K562 (cell line): ENCODE data around the gene HNRNPA2B1. TPM values are rescaled to one million over a fixed set of nuclear protein-coding genes. Genes with fewer than 3 reads are reported as not detected.

ENCODE experiments used
- ATAC-seq: fragments of 200-7000 bp; cut with Tn5 transposase; 3 replicates; pipeline ENCODE4 v1.9.1; 2020; ENCODE audit warnings: moderate library complexity
- BruUV-seq: library from RNA; stranded (reverse); fragments of 400-500 nt; replicated peaks from 2 replicates; lab custom pipeline; 2021; lab: Mats Ljungman, UMichigan
- CTCF ChIA-PET: fragments of 300-600 bp; formaldehyde crosslinking; extraction: SDS; loops from one replicate; lab custom pipeline; 2021; ENCODE audit warnings: low intra/inter-chr PET ratio; lab: Yijun Ruan, JAX
- POLR2A ChIA-PET: fragments of 300-600, 350-650 bp; sonication (Branson Sonifier 250); formaldehyde crosslinking; extraction: SDS; loops from one replicate; lab custom pipeline; 2021; ENCODE audit warnings: antibody characterized with exemption, inconsistent platforms; lab: Yijun Ruan, JAX
- DNase-seq, 4 experiments: peaks; one replicate each; pipeline versions ENCODE4 v3.0.0 to v3.0.0-alpha.2; 2011 to 2018; ENCODE audit warnings: low spot score in 3 of 4, mixed read lengths in 3 of 4; ENCODE audit errors: extremely low read depth in 1 of 4
- FAIRE-seq: peaks from 2 replicates; lab custom pipeline; 2011; peaks lifted over from hg19 to GRCh38; lab: Jason Lieb, UNC
- H2AFZ ChIP-seq: 2 replicates; pipeline ENCODE4 v1.6.0; 2011; ENCODE audit warnings: low read depth, low read length, control low read depth, inconsistent platforms
- H3K27ac ChIP-seq: fragments of 200-600 bp; 3 replicates; pipeline ENCODE4 v1.8.0; 2011; ENCODE audit warnings: low read depth, mild to moderate bottlenecking, control low read depth, inconsistent platforms, low read length, moderate library complexity, mixed read lengths; ENCODE audit errors: extremely low read depth
- H3K27me3 ChIP-seq, 2 experiments: fragments of 300-600 bp in 1 of 2; 2 replicates in 1 of 2; 3 replicates in 1 of 2; pipeline versions ENCODE4 v1.6.0 to v1.8.0; 2011; ENCODE audit warnings: inconsistent platforms in 2 of 2, low read length in 2 of 2, mild to moderate bottlenecking in 1 of 2, mixed read lengths in 1 of 2, moderate library complexity in 1 of 2; ENCODE audit not compliant: control insufficient read depth in 2 of 2, insufficient read depth in 2 of 2
- H3K36me3 ChIP-seq: fragments of 300-600 bp; 3 replicates; pipeline ENCODE4 v1.8.0; 2011; ENCODE audit warnings: mild to moderate bottlenecking, low read length, inconsistent platforms; ENCODE audit not compliant: control insufficient read depth, insufficient read depth
- H3K4me1 ChIP-seq, 2 experiments: fragments of 200-600 bp in 1 of 2; replicated peaks in 1 of 2; 2 replicates in 1 of 2; 3 replicates in 1 of 2; pipeline versions ENCODE4 v1.5.1 to v1.8.0; 2011; ENCODE audit warnings: inconsistent platforms in 2 of 2, low read length in 2 of 2, mild to moderate bottlenecking in 1 of 2, mixed read lengths in 1 of 2, moderate library complexity in 1 of 2; ENCODE audit not compliant: control insufficient read depth in 2 of 2, insufficient read depth in 2 of 2
- H3K4me2 ChIP-seq: 2 replicates; pipeline ENCODE4 v1.6.1; 2011; ENCODE audit warnings: low read length, control low read depth, inconsistent platforms, mixed read lengths; ENCODE audit not compliant: insufficient read depth
- H3K4me3 ChIP-seq: fragments of 200-600 bp; sonication (generic), shearing (Covaris generic); 2 replicates; pipeline ENCODE4 v1.5.1; 2016; ENCODE audit warnings: control low read depth, inconsistent platforms
- H3K79me2 ChIP-seq: fragments of 200-600 bp; 3 replicates; pipeline ENCODE4 v1.8.0; 2011; ENCODE audit warnings: low read length, inconsistent platforms; ENCODE audit not compliant: control insufficient read depth, insufficient read depth
- H3K9ac ChIP-seq, 2 experiments: 2 replicates each; pipeline versions ENCODE4 v1.6.0 to v1.6.1; 2011; ENCODE audit warnings: low read depth in 2 of 2, low read length in 2 of 2, control low read depth in 1 of 2, inconsistent platforms in 1 of 2, mild to moderate bottlenecking in 1 of 2, mixed read lengths in 1 of 2; ENCODE audit not compliant: insufficient read depth in 1 of 2
- H3K9me1 ChIP-seq: one replicate; pipeline ENCODE4 v1.6.0; 2011; ENCODE audit warnings: inconsistent platforms, mild to moderate bottlenecking, low read length, moderate library complexity; ENCODE audit not compliant: control insufficient read depth, insufficient read depth
- H3K9me3 ChIP-seq: replicated peaks from 2 replicates; pipeline ENCODE4 v1.5.1; 2011; ENCODE audit warnings: low read depth, low read length, inconsistent platforms; ENCODE audit not compliant: control insufficient read depth, insufficient read depth
- H4K20me1 ChIP-seq: replicated peaks from 2 replicates; pipeline ENCODE4 v1.6.1; 2011; ENCODE audit warnings: low read length, inconsistent platforms, mixed read lengths; ENCODE audit not compliant: control insufficient read depth, insufficient read depth
- BACH1 ChIP-seq: fragments of 200-800 bp; sonication (Bioruptor generic); IDR thresholded peaks from 2 replicates; pipeline ENCODE4 v1.6.1; 2016; ENCODE audit warnings: missing genetic modification characterization, missing compliant biosample characterization
- CREB5 ChIP-seq: fragments of 250-450 bp; sonication (Bioruptor Pico); IDR thresholded peaks from 2 replicates; pipeline ENCODE4 v1.5.0; 2020; ENCODE audit warnings: mild to moderate bottlenecking
- FOXJ3 ChIP-seq: sonication (generic); formaldehyde crosslinking; IDR thresholded peaks from 2 replicates; pipeline ENCODE4 v1.4.0; 2020; ENCODE audit warnings: mild to moderate bottlenecking, missing genetic modification reagents
- HMGN3 ChIP-seq: IDR thresholded peaks from 2 replicates; pipeline ENCODE4 v1.6.1; 2011; ENCODE audit warnings: borderline replicate concordance, low read depth, mild to moderate bottlenecking, mixed read lengths, low read length; ENCODE audit not compliant: insufficient read length; ENCODE audit errors: extremely low read depth
- HSF4 ChIP-seq: fragments of 250-450 bp; sonication (Bioruptor Pico); IDR thresholded peaks from 2 replicates; pipeline ENCODE4 v2.1.2; 2022; ENCODE audit warnings: mild to moderate bottlenecking, moderate library complexity, borderline replicate concordance
- NKRF ChIP-seq: fragments of 450-650 bp; IDR thresholded peaks from 2 replicates; pipeline ENCODE4 v1.6.1; 2016; ENCODE audit warnings: borderline replicate concordance
- POLR2AphosphoS5 ChIP-seq: IDR thresholded peaks from 2 replicates; pipeline ENCODE4 v1.6.1; 2011; ENCODE audit warnings: mild to moderate bottlenecking, low read depth, low read length, moderate library complexity; ENCODE audit not compliant: control insufficient read depth, insufficient read depth
- POLR2G ChIP-seq: fragments of 200-400 bp; formaldehyde crosslinking; IDR thresholded peaks from 2 replicates; pipeline ENCODE4 v1.6.1; 2017; ENCODE audit warnings: low read depth, mild to moderate bottlenecking, antibody characterized with exemption, low read length, moderate library complexity
- POLR3A ChIP-seq: IDR thresholded peaks from 2 replicates; pipeline ENCODE4 v1.6.1; 2011; ENCODE audit warnings: borderline replicate concordance, mild to moderate bottlenecking, moderate library complexity; ENCODE audit not compliant: insufficient read length, insufficient read depth; ENCODE audit errors: extremely low read depth
- RAD21 ChIP-seq, 2 experiments: fragments of 250-450 bp in 1 of 2; fragments of 450-650 bp in 1 of 2; sonication (Bioruptor Pico) in 1 of 2; formaldehyde crosslinking in 1 of 2; IDR thresholded peaks in 1 of 2; conservative IDR thresholded peaks in 1 of 2; 2 replicates each; pipeline versions ENCODE4 v1.4.0 to v1.8.0; 2020 to 2022; ENCODE audit warnings: mild to moderate bottlenecking in 2 of 2, moderate library complexity in 1 of 2
- SRSF3 ChIP-seq: fragments of 200-400 bp; formaldehyde crosslinking; IDR thresholded peaks from 2 replicates; pipeline ENCODE4 v1.6.1; 2016; ENCODE audit warnings: mild to moderate bottlenecking, low read length, moderate library complexity; ENCODE audit not compliant: insufficient read depth
- STAT5A ChIP-seq: IDR thresholded peaks from 2 replicates; pipeline ENCODE4 v1.6.1; 2012; ENCODE audit warnings: low read length, inconsistent platforms, borderline replicate concordance
- ZBTB26 ChIP-seq: fragments of 450-650 bp; formaldehyde crosslinking; IDR thresholded peaks from 2 replicates; pipeline ENCODE4 v1.4.0; 2022; ENCODE audit warnings: missing genetic modification characterization
- ZNF561 ChIP-seq: fragments of 450-650 bp; formaldehyde crosslinking; conservative IDR thresholded peaks from 2 replicates; pipeline ENCODE4 v1.4.0; 2020; ENCODE audit warnings: mild to moderate bottlenecking, moderate library complexity
- WGBS: fragments of 100-300 bp; shearing (Covaris generic); methylation state at CpG from one replicate; pipeline ENCODE4 v1.1.6; 2016; ENCODE audit warnings: low coverage, mixed read lengths; ENCODE audit not compliant: insufficient coverage; ENCODE audit errors: missing lambda C conversion rate; 5-methylcytosine and 5-hydroxymethylcytosine counted together
- in situ Hi-C: fragments of 300-500 bp; cut with MboI; formaldehyde crosslinking; loops from 4 replicates; pipeline ENCODE4 v1.15.0; 2018; ENCODE audit warnings: inconsistent platforms, mixed read lengths
- intact Hi-C: fragments of 100-400 bp; cut with micrococcal nuclease; formaldehyde crosslinking; loops from 2 replicates; pipeline ENCODE4 v1.14.2; 2022
- polyA plus RNA-seq, 8 experiments: library from polyadenylated mRNA; depleted of rRNA in 4 of 8; stranded (reverse) in 5 of 8; unstranded in 3 of 8; fragments of >200 nt; fragmentation: Nextera tagmentation in 2 of 8; fragmentation: Illumina TruSeq in 1 of 8; extraction: Ambion mirVana in 2 of 8; extraction: Trizol in 1 of 8; gene quantifications; 2 replicates each; pipeline versions ENCODE4 v1.2.1 to v1.2.3, GENCODE V29; 2011 to 2014; ENCODE audit warnings: inconsistent platforms in 1 of 8, missing spikeins in 1 of 8
- total RNA-seq, 7 experiments: library from RNA; depleted of rRNA in 6 of 7; stranded (reverse); fragments of >200 nt in 6 of 7; fragmentation: Illumina TruSeq in 2 of 7; extraction: Trizol in 2 of 7; gene quantifications; 2 replicates each; pipeline versions ENCODE4 v1.2.1 to v1.2.3, GENCODE V29; 2011 to 2021; ENCODE audit warnings: low replicate concordance in 1 of 7

HNRNPA2B1 gene
- total and polyA plus RNA-seq, 9 of the 15 experiments (the other 6 are each of a cell fraction or from before 2014, with no cell fraction given) = 630 to 1,989 (median 865) TPM

DNA sequence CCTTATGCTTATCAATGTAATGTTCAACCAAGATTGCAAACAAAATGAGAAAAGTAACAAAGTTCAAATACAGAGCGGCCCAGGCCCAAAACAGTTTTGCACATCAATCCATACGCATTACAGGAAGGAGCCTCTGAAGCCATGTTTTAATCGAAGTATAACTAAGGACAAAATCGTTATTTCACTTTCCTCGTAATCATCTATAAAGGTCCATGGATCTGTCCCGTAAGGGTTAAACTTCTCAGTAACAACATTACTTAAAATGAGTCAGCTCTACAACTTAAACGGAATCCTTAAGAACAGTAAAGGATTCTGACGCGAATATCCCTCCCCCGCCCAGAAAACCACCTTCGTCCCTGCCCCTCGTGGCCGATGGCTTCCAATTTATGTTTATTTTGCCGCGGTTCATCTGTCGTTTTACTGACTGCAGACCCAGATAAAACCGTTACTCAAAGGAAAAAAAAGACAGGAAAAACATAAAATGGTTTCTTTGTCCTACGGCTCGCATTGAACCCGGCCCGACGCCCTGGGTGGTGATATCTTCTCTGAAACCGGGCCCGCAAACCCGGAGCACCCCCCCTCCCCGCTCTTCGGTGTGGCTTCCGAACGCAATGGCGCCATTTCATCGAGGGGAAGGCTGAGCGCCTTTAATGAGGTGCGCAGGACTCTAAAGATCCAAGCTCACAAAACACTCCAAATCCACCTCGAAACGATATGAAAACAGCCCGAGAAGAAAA lies 1.1 kb downstream of the HNRNPA2B1 start:
- no peak overlapping the region for H2AFZ ChIP-seq
- ATAC-seq (peak; percentile 39), FAIRE-seq (no peak), DNase-seq (peak in 3 of 4 experiments; percentile 33 to 83 (median 53))
- ChIA-PET CTCF (interaction anchor here (0.6 to 1.2 kb wide), 3 partner anchors 48 to 161 kb away, joined by 3 to 4 read pairs (median 3); partner anchors contain the start of gene NFE2L3), POLR2A (interaction anchor here (0.7 to 5.1 kb wide), 44 partner anchors 8 to 336 kb away, joined by 3 to 80 read pairs (median 5); partner anchors contain the start of genes NFE2L3 and SNX10)
- H3K27me3 ChIP-seq = no peaks in the 10 kb centered on the region
- H3K9me1 ChIP-seq = no peaks in the 10 kb centered on the region
- WGBS = 1% methylated on average over 36 of the region's 36 CpGs
- peak overlapping the region; percentile 89 for H3K4me2 ChIP-seq
- peak overlapping the region; percentile 99 for H3K9ac ChIP-seq
- peak overlapping the region; percentile 97 for H3K27ac ChIP-seq
- H3K4me3 ChIP-seq = peak overlapping the region; percentile 76
- peaks cover 70% of the 10 kb centered on the region for H3K36me3 ChIP-seq
- in situ Hi-C loops = loop anchor here (5.0 kb wide), 1 partner anchor 88 kb away; no protein-coding TSS in a partner anchor
- intact Hi-C loops = loop anchor here (2.0 to 10.0 kb wide), 4 partner anchors 85 to 305 kb away; no protein-coding TSS in a partner anchor
- H3K79me2 ChIP-seq = peaks cover 93% of the 10 kb centered on the region
- H3K4me1 ChIP-seq = peaks cover 3 to 24% of the 10 kb centered on the region in 2 experiments; a peak in 3 of 5 replicates
- peaks cover 55% of the 10 kb centered on the region for H4K20me1 ChIP-seq
- H3K9me3 ChIP-seq = no peaks in the 10 kb centered on the region
- no TSS peak for BruUV-seq
- no peak for TF ChIP-seq NKRF
- TF ChIP-seq BACH1 (tag) = no peak
- peak; percentile 16 for TF ChIP-seq POLR2AphosphoS5
- no peak for TF ChIP-seq SRSF3
- TF ChIP-seq HSF4 (CRISPR knock-in tag) = no peak
- TF ChIP-seq POLR3A = no peak
- no peak for TF ChIP-seq FOXJ3
- no peak for TF ChIP-seq ZNF561 (CRISPR knock-in tag)
- TF ChIP-seq ZBTB26 = no peak
- TF ChIP-seq RAD21 (CRISPR knock-in tag; conservative IDR thresholded peaks at IDR 0.05 in 1 of 2, IDR thresholded peaks at IDR 0.05 in 1 of 2) = no peak
- TF ChIP-seq POLR2G = 0 out of 2 replicates have a peak, but pooled peaks have one; percentile 21
- no peak for TF ChIP-seq CREB5 (CRISPR knock-in tag)
- no peak for TF ChIP-seq STAT5A
- no peak for TF ChIP-seq HMGN3
